HL-60 (cell line): ENCODE data around the gene ABI3BP.

Experiments used
- DNase-seq, 2 experiments: peaks; one replicate each; pipeline ENCODE4 v3.0.0-alpha.2; 2010 to 2020; ENCODE audit warnings: low read depth in 1 of 2, low spot score in 1 of 2
- H3K27ac ChIP-seq: fragments of 250-450 bp; sonication (Bioruptor Pico); replicated peaks from 2 replicates; pipeline ENCODE4 v1.5.1; 2020; ENCODE audit warnings: mild to moderate bottlenecking, moderate library complexity
- H3K27me3 ChIP-seq: fragments of 250-450 bp; sonication (Bioruptor Pico); 2 replicates; pipeline ENCODE4 v1.5.1; 2021; ENCODE audit warnings: mild to moderate bottlenecking, moderate library complexity; ENCODE audit not compliant: insufficient read depth, poor library complexity, severe bottlenecking
- H3K4me3 ChIP-seq: replicated peaks from 2 replicates; pipeline ENCODE4 v1.5.1; 2011; ENCODE audit warnings: mild to moderate bottlenecking, control low read depth, low read length; ENCODE audit not compliant: insufficient read depth
- GABPA ChIP-seq: IDR thresholded peaks from 2 replicates; pipeline ENCODE4 v1.6.1; 2012; ENCODE audit warnings: low read depth
- POLR2AphosphoS5 ChIP-seq: IDR thresholded peaks from 2 replicates; pipeline ENCODE4 v1.6.1; 2012; ENCODE audit warnings: low read depth
- SPI1 ChIP-seq: IDR thresholded peaks from 2 replicates; pipeline ENCODE4 v1.6.1; 2012; ENCODE audit warnings: low read depth, mild to moderate bottlenecking, borderline replicate concordance
- TF ChIP-seq, protein P1 (sequence below): IDR thresholded peaks from one replicate; pipeline ENCODE4 v1.5.1; 2011; ENCODE audit warnings: low read length, control low read depth, inconsistent platforms; ENCODE audit not compliant: insufficient read depth
- TF ChIP-seq, protein P2 (sequence below): IDR thresholded peaks from 2 replicates; pipeline ENCODE4 v1.6.1; 2012; ENCODE audit warnings: low read depth; ENCODE audit not compliant: insufficient replicate concordance

Gene ABI3BP

DNA sequence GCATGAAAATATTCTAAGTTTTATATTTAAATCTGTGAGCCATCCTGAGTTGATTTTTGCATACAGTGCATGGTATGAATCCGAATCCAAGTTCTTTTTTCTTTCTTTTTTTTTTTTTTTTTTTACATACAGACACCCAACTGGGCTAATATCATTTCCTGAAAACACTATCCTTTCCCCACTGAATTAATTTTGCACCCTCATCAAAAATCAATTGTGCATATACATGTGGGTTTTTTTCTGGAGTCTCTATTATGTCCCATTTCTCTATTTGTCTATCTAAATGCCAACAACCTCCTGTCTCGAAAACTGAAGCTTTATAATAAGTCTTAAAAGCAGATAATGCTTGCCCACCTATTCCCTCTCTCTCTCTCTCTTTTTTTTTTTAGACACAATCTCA is 5.9 kb upstream of the ABI3BP start:
- Histone ChIP-seq H3K27me3 (no peaks in the 10 kb centered on the region), H3K27ac (no peak overlapping the region), H3K4me3 (no peak overlapping the region)
- TF ChIP-seq, protein P1, sequence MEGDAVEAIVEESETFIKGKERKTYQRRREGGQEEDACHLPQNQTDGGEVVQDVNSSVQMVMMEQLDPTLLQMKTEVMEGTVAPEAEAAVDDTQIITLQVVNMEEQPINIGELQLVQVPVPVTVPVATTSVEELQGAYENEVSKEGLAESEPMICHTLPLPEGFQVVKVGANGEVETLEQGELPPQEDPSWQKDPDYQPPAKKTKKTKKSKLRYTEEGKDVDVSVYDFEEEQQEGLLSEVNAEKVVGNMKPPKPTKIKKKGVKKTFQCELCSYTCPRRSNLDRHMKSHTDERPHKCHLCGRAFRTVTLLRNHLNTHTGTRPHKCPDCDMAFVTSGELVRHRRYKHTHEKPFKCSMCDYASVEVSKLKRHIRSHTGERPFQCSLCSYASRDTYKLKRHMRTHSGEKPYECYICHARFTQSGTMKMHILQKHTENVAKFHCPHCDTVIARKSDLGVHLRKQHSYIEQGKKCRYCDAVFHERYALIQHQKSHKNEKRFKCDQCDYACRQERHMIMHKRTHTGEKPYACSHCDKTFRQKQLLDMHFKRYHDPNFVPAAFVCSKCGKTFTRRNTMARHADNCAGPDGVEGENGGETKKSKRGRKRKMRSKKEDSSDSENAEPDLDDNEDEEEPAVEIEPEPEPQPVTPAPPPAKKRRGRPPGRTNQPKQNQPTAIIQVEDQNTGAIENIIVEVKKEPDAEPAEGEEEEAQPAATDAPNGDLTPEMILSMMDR, result no peak
- no peak for TF ChIP-seq SPI1
- TF ChIP-seq, protein P2, sequence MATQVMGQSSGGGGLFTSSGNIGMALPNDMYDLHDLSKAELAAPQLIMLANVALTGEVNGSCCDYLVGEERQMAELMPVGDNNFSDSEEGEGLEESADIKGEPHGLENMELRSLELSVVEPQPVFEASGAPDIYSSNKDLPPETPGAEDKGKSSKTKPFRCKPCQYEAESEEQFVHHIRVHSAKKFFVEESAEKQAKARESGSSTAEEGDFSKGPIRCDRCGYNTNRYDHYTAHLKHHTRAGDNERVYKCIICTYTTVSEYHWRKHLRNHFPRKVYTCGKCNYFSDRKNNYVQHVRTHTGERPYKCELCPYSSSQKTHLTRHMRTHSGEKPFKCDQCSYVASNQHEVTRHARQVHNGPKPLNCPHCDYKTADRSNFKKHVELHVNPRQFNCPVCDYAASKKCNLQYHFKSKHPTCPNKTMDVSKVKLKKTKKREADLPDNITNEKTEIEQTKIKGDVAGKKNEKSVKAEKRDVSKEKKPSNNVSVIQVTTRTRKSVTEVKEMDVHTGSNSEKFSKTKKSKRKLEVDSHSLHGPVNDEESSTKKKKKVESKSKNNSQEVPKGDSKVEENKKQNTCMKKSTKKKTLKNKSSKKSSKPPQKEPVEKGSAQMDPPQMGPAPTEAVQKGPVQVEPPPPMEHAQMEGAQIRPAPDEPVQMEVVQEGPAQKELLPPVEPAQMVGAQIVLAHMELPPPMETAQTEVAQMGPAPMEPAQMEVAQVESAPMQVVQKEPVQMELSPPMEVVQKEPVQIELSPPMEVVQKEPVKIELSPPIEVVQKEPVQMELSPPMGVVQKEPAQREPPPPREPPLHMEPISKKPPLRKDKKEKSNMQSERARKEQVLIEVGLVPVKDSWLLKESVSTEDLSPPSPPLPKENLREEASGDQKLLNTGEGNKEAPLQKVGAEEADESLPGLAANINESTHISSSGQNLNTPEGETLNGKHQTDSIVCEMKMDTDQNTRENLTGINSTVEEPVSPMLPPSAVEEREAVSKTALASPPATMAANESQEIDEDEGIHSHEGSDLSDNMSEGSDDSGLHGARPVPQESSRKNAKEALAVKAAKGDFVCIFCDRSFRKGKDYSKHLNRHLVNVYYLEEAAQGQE, result no peak
- TF ChIP-seq GABPA, result no peak
- TF ChIP-seq POLR2AphosphoS5, result no peak
- DNase-seq, result no peak

DNA sequence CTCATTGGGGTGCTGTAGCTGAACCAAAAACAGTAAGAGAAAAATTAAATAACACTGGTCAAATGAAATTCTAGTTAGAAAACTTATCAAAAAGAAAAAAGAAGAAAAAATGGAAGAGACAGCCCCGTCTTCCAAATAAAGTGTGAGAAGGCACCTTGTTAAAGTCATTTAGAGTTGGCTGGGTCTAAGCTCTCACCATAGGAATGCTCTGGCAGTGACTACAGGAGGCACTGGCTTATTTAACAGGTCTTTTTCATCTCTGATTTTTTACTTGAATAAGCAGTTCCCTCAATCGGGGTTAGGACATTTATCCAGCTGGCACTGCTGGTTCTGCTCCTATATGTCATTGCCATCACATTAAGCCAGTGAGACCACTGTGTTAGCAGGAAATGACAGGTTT is 1.6 kb upstream of the ABI3BP start:
- Histone ChIP-seq H3K27me3 (no peaks in the 10 kb centered on the region), H3K4me3 (no peak overlapping the region), H3K27ac (no peak overlapping the region)
- no peak for DNase-seq
- no peak for TF ChIP-seq SPI1
- TF ChIP-seq, protein P1, result no peak
- no peak for TF ChIP-seq GABPA
- TF ChIP-seq, protein P2, result no peak
- TF ChIP-seq POLR2AphosphoS5, result no peak

DNA sequence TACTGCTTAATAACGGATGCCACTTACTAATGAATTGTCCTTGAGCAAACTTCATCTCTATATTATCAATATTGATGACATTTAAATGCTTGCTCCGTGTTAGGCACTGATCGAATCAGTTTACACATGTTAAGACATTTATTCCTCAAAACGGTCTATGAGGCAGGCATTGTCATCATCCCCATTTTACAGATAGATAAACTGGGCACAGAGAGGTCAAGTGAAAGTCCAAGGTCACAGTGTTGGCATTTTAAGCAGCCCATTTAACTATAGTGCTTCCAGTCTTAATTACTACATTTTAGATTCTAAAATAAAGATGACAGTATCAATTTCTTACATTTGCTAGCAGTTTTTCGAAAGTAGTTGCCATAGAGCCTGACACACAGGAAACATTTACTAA is 966 bp upstream of the ABI3BP start:
- Histone ChIP-seq H3K27me3 (no peaks in the 10 kb centered on the region), H3K27ac (no peak overlapping the region), H3K4me3 (no peak overlapping the region)
- TF ChIP-seq GABPA (no peak), SPI1 (no peak), POLR2AphosphoS5 (no peak)
- TF ChIP-seq, protein P2, result no peak
- TF ChIP-seq, protein P1, result no peak
- DNase-seq, result no peak
